ENCODE data around the gene RGS12. TPM values are rescaled to one million over a fixed set of nuclear protein-coding genes. Genes with fewer than 3 reads are reported as not detected.

RGS12 gene
- total RNA-seq, 3 donors from 2014 or later = 16.4 to 28.9 (median 16.8) TPM

- DNase-seq (no peak), ATAC-seq (no peak)
- Histone ChIP-seq H3K9me3 (no peaks in the 10 kb centered on the region), H3K4me1 (ENCODE audit: low read depth) (peaks cover 2% of the 10 kb centered on the region), H3K4me3 (no peak overlapping the region), H3K36me3 (ENCODE audit: low read depth) (no peaks in the 10 kb centered on the region)
- intact Hi-C loops (cut with DNase I, micrococcal nuclease) = no loop called here
- no peak for TF ChIP-seq CTCF (IDR thresholded peaks at IDR 0.05)
Observed at GRCh38 chr4:3342182-3342854, 49.5 kb downstream of the RGS12 start.

Other genes with a start within 250 kb of the RGS12 start
- gene HTT-AS, start 218.5 kb upstream of the RGS12 start, total RNA-seq = not detected
- 10 to 100 TPM; 51.3 to 71.8 (median 67.5) TPM for gene HTT, start 218.3 kb upstream of the RGS12 start, total RNA-seq
- 1 to 10 TPM in 1 of 3 donors, under 1 TPM in 2; 0.58 to 1.3 (median 0.69) TPM for gene MSANTD1, start 43.9 kb upstream of the RGS12 start, total RNA-seq
- gene HGFAC, start 148.9 kb downstream of the RGS12 start, total RNA-seq = under 1 TPM in 1 of 3 donors, not detected in 2; 0.95 TPM
- under 1 TPM; 0.28 to 0.61 (median 0.39) TPM for gene DOK7, start 170.3 kb downstream of the RGS12 start, total RNA-seq
- 100 to 1,000 TPM; 109 to 139 (median 137) TPM for gene LRPAP1, start 239.4 kb downstream of the RGS12 start, total RNA-seq

All from mucosa of descending colon (tissue), 3 donors.